Stimulated activated CD8-positive, alpha-beta memory T cell treated with anti-CD3 and anti-CD28 coated beads, Interleukin-4, amount 100 ng/mL, for 48 hours (primary cell): ENCODE results near the gene KLF7.

ENCODE experiments used
- DNase-seq: peaks from one replicate; pipeline ENCODE4 v3.0.0-alpha.2; 2020

The KLF7 gene

GRCh38 chr2:207088276-207088675, 77.5 kb downstream of the KLF7 start:
- no peak for DNase-seq

- no peak for DNase-seq
These were observed 78.5 kb downstream of the KLF7 start for GRCh38 chr2:207087046-207087902.

GRCh38 chr2:207086136-207086535, 79.6 kb downstream of the KLF7 start:
- no peak for DNase-seq

GRCh38 chr2:207085110-207085509, 80.6 kb downstream of the KLF7 start:
- no peak for DNase-seq

GRCh38 chr2:207083361-207084110, 82.2 kb downstream of the KLF7 start:
- no peak for DNase-seq

GRCh38 chr2:207082619-207083018, 83.1 kb downstream of the KLF7 start:
- no peak for DNase-seq

DNA sequence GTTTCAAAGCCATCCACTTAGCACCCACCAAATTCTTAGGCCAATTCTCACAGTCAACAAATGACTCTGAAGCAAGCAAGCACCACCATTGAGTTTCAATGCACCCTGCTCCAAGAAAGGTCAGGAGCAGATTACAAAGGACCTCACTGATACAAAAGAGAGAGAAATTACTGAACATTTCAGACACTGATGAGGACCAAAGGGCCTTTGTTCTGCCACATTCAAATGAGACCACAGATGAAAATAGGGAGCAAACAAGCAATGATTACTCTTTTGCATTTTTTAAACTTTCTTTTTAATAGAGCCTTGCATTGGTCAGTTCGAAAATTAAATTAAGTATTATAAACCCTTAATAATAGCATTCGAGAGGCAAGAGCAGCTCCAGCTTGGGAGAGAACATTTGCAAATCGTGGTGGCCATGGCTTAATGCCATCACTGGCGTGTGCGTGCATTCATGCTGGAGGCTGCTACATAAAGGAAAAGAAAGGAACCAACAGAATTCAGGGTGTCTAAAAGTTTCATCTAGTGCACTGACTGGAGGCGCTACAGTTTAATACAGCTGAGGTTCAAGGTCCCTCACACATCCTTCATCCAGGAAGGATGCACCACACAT, 87.5 kb downstream of the KLF7 start:
- no peak for DNase-seq

GRCh38 chr2:207077266-207077665, 88.5 kb downstream of the KLF7 start:
- no peak for DNase-seq

GRCh38 chr2:207075456-207075855, 90.3 kb downstream of the KLF7 start:
- DNase-seq, result no peak

DNA sequence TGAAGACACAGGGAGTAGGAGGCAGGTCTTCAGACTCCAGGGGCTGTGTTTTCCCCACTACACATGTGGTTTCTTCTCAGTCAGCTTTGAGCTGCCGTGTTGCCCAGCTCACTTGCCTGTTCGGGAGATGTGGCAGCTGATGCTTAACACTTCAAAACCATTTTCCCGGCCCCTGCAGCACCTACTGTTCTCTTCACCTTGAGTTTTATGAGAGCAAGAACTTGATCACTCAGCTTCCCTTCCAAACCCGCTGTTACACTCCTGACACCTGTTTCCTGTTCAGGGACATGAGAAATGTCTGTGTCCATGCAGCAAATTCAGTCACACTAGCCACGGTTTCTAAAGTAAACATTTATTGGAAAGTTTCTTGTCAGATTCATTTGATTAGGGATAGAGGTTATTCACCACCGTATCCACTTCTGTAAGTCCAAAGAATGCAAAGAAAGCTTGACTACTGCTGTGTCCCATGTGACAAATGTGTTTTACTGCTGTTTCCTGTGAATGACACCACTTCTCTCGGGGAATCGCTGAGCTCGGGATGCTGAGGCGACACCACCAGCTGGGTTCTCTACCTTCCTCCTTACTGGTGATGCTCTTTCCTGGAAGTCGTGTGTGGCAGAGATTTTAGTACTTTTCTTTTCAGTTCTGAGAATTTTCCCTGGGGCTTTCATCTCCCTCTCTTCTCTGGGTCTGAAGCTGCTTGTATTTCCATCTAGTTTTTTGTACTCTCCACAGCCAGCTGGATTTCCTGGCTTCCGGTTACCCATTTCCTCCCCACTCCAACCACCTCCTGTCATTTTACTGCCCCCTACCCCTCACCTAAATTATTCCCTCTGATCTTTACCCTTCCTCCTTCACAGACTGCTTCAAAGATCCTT, 91.7 kb downstream of the KLF7 start:
- peak; percentile 57 for DNase-seq

DNA sequence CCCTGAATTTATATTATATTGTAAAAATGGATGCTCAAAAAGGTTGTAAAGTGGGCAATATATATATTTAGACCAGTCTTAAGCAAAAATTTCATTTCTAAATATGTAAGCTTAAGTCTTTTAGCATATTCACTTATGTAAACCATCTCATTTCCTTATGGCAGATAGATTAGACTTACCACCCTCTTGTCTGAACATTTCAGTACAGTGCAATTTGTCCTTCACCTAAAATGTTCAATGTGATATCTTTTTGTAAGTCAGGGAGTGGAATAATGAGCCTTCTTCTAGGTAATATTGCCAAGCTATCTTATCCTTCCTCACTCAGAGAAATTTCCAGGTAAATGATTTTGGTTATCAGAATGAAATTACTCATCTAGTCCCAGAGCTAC, 92.3 kb downstream of the KLF7 start:
- DNase-seq, result no peak

- DNase-seq, result no peak
These were observed 93.2 kb downstream of the KLF7 start for GRCh38 chr2:207072571-207072970.

- DNase-seq, result no peak
These were observed 93.9 kb downstream of the KLF7 start for GRCh38 chr2:207071820-207072219.

DNA sequence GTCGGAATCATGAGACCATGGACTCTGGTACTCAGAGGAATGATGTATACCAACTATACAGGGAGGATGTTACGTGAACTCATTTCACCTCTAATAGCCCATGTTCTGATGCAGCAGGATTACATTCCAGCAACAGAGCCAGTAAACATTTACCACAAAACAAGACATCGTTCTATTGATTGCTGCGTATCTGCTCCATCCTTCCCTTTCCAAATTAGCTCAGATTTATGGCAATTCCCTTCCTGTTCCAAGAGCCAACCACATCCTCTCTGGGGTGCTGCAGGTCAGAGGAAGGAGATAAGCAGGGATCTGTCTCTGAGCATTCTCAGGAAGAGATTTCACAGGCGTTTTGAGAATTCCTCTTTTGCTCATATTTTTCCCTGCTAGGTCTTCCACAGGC, 98.3 kb downstream of the KLF7 start:
- no peak for DNase-seq

DNA sequence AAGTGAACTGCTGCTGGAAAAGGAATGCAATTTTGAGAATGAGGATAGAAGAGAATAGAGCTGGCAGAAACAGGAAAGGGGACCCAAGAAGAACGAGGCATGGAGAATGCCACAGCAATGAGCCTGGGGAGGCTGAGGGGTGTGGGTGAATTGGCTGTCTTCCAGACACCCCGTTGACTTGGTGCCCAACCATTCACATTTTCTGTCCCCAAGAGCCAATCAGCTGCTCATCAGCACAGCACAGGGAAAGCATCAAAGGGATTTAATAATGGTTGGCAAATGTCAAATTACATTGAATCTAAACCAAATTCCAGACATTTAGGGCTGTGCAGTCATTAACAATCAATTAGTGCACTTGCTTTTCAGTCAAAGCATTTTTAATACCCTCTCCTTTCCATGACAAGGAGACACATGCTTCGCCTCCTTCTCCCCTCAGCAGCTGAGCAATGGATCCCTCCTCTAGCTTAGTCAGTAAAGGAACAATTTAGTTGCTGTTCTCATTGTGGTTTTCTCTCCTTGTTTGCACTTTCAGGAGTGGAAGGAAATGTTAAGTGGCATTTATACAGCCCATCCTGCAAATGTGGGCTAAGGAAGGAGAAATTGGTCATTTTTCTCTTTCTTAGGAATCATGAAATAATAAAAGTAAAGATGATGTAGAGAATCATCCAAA, 98.8 kb downstream of the KLF7 start:
- no peak for DNase-seq

DNA sequence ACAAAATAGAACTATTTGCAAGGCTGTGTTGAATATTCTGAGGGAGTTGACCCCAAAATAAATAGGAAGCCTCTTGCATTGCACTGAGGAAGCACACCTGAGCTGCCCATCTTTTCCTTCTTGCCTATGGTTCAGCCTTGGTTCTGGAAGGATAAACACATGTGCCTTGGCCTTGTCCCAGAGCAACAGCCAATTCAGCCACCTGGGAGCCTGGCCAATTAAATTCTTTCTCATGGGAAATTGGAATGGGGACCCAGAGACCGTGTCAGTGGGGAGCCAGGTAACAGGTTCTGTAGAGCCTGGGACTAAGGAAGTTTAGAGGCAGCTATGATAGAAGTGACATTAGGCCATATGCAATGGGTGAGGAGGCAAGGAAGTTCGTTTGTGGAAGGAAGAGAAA, 99.6 kb downstream of the KLF7 start:
- no peak for DNase-seq

GRCh38 chr2:207064128-207064690, 101.5 kb downstream of the KLF7 start:
- no peak for DNase-seq

DNA sequence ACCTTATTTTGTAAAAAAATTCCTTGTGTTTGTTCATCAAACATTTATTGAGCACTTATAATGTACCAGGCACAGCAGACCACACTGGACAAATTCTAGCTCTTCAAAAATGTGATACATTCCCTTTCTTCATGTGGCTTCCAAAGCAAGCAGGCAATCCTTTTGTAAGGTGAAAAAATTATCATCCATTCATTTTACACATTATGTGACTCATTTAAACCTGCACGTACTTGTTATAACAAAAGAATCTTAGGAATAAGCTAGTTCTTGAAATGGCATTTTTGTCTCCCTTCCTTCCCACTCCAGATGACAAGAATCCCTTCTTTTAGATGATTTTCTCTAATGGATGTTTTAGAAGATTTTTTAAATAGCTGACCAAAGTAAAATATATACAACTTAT, 104.6 kb downstream of the KLF7 start:
- no peak for DNase-seq

DNA sequence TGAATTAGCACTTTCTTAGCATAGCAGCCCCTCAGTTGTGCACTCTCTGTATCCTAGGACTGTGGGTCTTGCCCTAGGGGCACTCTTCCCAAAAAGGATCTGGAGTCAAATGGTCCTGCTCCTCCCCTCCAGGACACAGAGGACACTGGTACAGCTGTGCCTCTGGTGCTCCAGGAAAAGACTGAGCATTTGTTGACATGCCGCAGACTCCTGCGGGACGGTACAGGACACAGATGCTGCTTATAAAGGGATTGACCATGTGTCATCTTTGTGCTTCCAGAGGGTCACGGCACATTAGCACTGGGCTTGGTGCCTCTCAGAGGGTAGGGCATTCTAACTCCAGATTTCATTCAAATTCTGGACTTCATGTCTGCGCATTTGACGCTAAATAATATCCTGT, 110.5 kb downstream of the KLF7 start:
- DNase-seq, result no peak

DNA sequence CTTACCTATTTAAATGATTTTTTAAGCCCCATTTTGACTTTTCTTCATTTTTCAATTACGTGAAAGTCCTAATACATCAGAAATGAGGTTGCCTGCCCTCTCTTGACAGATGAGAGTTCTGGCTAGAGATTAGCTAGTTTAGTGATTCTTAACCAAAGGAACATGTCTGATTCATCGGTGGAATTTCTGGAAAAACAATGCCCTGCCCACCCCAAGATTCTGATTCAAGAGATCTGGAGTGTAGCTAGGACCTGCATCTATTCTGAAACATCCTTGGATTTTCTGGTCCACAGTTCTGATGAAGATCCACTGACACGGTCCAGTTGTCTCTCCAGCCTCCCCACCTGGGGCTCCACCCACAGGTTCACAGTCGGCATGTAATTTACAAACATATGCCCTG, 111.2 kb downstream of the KLF7 start:
- DNase-seq, result no peak

DNA sequence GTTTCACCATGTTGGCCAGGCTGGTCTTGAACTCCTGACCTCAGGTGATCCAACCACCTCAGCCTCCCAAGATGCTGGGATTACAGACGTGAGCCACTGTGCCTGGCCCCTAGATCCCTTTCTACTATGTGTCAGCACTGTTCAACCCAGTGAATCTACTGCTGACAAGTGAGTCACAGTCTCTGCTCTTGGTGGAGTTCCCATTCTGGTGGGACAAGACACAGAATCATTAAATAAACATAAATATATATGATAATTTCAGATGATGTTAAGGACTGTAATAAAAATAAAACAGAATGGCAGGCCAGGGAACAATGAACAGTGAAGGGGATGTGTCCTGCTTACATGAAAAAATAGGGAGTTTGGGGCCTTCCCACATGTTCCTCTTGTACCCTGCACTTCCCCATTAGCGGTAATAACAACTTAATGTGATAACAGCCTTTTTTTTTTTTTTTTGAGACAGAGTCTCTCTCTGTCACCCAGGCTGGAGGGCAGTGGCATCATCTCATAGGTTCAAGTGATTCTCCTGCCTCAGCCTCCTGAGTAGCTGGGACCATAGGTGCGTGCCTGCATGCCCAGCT, 114.3 kb downstream of the KLF7 start:
- no peak for DNase-seq

GRCh38 chr2:207049122-207049521, 116.6 kb downstream of the KLF7 start:
- no peak for DNase-seq
